WTC11 (cell line): ENCODE results near the gene RASGRP4.

Experiments used
- ATF6 ChIP-seq: sonication (generic); formaldehyde crosslinking; IDR thresholded peaks from 2 replicates; pipeline ENCODE4 v1.8.1; 2023; ENCODE audit warnings: mild to moderate bottlenecking, missing genetic modification reagents
- E2F5 ChIP-seq: sonication (generic); formaldehyde crosslinking; IDR thresholded peaks from 2 replicates; pipeline ENCODE4 v1.8.1; 2022; ENCODE audit warnings: mild to moderate bottlenecking, moderate library complexity, missing genetic modification reagents
- NR1H2 ChIP-seq: sonication (generic); formaldehyde crosslinking; IDR thresholded peaks from 2 replicates; pipeline ENCODE4 v1.9.0; 2021; ENCODE audit warnings: mild to moderate bottlenecking, moderate library complexity, missing genetic modification reagents
- SP1 ChIP-seq: sonication (generic); formaldehyde crosslinking; conservative IDR thresholded peaks from 2 replicates; pipeline ENCODE4 v1.8.1; 2022; ENCODE audit warnings: missing genetic modification reagents
- TCF7 ChIP-seq: sonication (generic); formaldehyde crosslinking; IDR thresholded peaks from 2 replicates; pipeline ENCODE4 v1.8.0; 2022; ENCODE audit warnings: mild to moderate bottlenecking, low read depth, missing genetic modification reagents, moderate library complexity
- ZBTB21 ChIP-seq: sonication (generic); formaldehyde crosslinking; IDR thresholded peaks from 2 replicates; pipeline ENCODE4 v1.8.1; 2023; ENCODE audit warnings: mild to moderate bottlenecking, missing genetic modification reagents, borderline replicate concordance
- TF ChIP-seq, protein P1 (sequence below): fragments of 200-600 bp; IDR thresholded peaks from 2 replicates; pipeline ENCODE4 v1.8.0; 2022; ENCODE audit warnings: antibody characterized with exemption
- TF ChIP-seq, protein P2 (sequence below): sonication (generic); formaldehyde crosslinking; IDR thresholded peaks from 2 replicates; pipeline ENCODE4 v1.8.1; 2022; ENCODE audit warnings: low read depth, mild to moderate bottlenecking, moderate library complexity, missing genetic modification reagents, borderline replicate concordance

DNA sequence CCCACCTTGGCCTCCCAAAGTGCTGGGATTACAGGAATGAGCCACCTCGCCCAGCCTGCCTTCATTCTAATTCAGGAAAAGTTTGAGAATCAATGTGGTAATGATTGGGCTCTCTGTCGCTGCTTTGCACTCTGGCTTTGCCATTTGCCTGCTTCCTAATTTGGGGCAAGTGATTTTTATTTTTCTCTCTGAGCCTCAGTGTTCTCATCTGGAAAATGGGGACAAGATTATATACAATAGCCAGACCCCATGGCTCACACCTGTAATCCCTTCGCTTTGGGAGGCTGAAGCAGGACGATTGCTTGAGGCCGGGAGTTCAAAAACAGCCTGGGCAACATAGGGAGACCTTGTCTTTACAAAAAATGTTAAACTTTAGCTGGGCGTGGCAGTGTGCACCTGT lies 11.3 kb upstream of the RASGRP4 start:
- TF ChIP-seq, protein P1, sequence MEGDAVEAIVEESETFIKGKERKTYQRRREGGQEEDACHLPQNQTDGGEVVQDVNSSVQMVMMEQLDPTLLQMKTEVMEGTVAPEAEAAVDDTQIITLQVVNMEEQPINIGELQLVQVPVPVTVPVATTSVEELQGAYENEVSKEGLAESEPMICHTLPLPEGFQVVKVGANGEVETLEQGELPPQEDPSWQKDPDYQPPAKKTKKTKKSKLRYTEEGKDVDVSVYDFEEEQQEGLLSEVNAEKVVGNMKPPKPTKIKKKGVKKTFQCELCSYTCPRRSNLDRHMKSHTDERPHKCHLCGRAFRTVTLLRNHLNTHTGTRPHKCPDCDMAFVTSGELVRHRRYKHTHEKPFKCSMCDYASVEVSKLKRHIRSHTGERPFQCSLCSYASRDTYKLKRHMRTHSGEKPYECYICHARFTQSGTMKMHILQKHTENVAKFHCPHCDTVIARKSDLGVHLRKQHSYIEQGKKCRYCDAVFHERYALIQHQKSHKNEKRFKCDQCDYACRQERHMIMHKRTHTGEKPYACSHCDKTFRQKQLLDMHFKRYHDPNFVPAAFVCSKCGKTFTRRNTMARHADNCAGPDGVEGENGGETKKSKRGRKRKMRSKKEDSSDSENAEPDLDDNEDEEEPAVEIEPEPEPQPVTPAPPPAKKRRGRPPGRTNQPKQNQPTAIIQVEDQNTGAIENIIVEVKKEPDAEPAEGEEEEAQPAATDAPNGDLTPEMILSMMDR: no peak
- TF ChIP-seq SP1 (CRISPR knock-in tag) (no peak), ATF6 (CRISPR knock-in tag) (no peak), ZBTB21 (CRISPR knock-in tag) (no peak), E2F5 (CRISPR knock-in tag) (no peak), TCF7 (CRISPR knock-in tag) (no peak), NR1H2 (CRISPR knock-in tag) (no peak)
- TF ChIP-seq, protein P2, sequence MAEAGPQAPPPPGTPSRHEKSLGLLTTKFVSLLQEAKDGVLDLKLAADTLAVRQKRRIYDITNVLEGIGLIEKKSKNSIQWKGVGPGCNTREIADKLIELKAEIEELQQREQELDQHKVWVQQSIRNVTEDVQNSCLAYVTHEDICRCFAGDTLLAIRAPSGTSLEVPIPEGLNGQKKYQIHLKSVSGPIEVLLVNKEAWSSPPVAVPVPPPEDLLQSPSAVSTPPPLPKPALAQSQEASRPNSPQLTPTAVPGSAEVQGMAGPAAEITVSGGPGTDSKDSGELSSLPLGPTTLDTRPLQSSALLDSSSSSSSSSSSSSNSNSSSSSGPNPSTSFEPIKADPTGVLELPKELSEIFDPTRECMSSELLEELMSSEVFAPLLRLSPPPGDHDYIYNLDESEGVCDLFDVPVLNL: no peak
